ENCODE results near the gene FBN1. TPM values are rescaled to one million over a fixed set of nuclear protein-coding genes. Genes with fewer than 3 reads are reported as not detected.

The FBN1 gene
- total RNA-seq, 1 donor from 2014 or later, result 54.0 TPM

DNA sequence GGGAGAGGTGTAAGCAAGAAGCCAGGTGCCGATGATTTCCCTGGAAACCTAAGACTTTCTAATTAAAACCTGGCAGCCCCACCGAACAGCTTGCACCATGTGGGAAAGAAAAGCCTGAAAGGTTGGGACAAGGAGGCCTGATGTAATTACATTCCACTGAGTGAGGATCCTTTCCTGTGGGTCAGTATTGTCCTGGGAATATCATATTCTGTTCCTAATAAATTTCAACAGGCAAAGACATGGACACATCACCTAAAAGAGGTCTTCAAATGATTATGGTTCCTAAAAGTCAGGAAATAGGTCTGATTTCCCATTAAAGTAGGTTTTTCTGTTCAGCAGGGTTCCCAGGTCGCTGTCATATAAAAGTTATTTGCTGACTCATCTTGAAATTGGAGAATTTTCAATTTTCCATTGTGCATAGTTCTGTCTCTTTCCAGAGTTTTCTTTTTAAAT, 255.8 kb downstream of the FBN1 start:
- H3K4me1 Mint-ChIP-seq (ENCODE audit: unreplicated experiment), result peaks cover 5% of the 10 kb centered on the region
- H3K27ac Mint-ChIP-seq (ENCODE audit: unreplicated experiment), result no peak overlapping the region
- H3K9me3 Mint-ChIP-seq (ENCODE audit: unreplicated experiment), result no peaks in the 10 kb centered on the region
- no peaks in the 10 kb centered on the region for H3K36me3 Mint-ChIP-seq (ENCODE audit: low read depth, unreplicated experiment)
- H3K27me3 Mint-ChIP-seq (ENCODE audit: unreplicated experiment), result no peaks in the 10 kb centered on the region
- H3K4me3 Mint-ChIP-seq (ENCODE audit: unreplicated experiment), result no peak overlapping the region
- TF ChIP-seq, protein P1, sequence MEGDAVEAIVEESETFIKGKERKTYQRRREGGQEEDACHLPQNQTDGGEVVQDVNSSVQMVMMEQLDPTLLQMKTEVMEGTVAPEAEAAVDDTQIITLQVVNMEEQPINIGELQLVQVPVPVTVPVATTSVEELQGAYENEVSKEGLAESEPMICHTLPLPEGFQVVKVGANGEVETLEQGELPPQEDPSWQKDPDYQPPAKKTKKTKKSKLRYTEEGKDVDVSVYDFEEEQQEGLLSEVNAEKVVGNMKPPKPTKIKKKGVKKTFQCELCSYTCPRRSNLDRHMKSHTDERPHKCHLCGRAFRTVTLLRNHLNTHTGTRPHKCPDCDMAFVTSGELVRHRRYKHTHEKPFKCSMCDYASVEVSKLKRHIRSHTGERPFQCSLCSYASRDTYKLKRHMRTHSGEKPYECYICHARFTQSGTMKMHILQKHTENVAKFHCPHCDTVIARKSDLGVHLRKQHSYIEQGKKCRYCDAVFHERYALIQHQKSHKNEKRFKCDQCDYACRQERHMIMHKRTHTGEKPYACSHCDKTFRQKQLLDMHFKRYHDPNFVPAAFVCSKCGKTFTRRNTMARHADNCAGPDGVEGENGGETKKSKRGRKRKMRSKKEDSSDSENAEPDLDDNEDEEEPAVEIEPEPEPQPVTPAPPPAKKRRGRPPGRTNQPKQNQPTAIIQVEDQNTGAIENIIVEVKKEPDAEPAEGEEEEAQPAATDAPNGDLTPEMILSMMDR (IDR thresholded peaks at IDR 0.05; ENCODE audit: unreplicated experiment), result no peak
- DNase-seq (ENCODE audit: low spot score), result no peak

DNA sequence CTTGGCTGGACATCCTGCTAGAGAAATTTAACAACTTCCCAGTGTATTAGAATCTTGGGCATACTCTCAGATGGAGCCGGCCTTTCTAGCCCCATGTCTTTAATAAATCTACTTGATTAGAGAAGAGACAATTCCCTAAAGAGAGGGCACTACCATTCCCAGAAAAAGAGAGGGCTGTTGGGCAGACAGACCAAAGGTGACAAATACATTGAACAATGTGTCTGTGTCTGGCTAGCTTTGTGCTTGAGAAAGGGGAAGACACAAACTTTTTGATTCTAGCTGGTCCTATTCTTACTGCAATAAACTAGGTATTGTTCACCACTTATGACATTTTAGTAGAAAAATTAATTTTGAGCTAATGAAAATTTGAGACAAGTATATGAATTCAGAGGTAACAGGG, 256.6 kb downstream of the FBN1 start:
- H3K27me3 Mint-ChIP-seq (ENCODE audit: unreplicated experiment), result no peaks in the 10 kb centered on the region
- TF ChIP-seq, protein P1 (IDR thresholded peaks at IDR 0.05; ENCODE audit: unreplicated experiment), result no peak
- H3K4me1 Mint-ChIP-seq (ENCODE audit: unreplicated experiment), result peaks cover 5% of the 10 kb centered on the region
- H3K36me3 Mint-ChIP-seq (ENCODE audit: low read depth, unreplicated experiment), result no peaks in the 10 kb centered on the region
- DNase-seq (ENCODE audit: low spot score), result no peak
- H3K4me3 Mint-ChIP-seq (ENCODE audit: unreplicated experiment), result no peak overlapping the region
- H3K9me3 Mint-ChIP-seq (ENCODE audit: unreplicated experiment), result no peaks in the 10 kb centered on the region
- no peak overlapping the region for H3K27ac Mint-ChIP-seq (ENCODE audit: unreplicated experiment)

DNA sequence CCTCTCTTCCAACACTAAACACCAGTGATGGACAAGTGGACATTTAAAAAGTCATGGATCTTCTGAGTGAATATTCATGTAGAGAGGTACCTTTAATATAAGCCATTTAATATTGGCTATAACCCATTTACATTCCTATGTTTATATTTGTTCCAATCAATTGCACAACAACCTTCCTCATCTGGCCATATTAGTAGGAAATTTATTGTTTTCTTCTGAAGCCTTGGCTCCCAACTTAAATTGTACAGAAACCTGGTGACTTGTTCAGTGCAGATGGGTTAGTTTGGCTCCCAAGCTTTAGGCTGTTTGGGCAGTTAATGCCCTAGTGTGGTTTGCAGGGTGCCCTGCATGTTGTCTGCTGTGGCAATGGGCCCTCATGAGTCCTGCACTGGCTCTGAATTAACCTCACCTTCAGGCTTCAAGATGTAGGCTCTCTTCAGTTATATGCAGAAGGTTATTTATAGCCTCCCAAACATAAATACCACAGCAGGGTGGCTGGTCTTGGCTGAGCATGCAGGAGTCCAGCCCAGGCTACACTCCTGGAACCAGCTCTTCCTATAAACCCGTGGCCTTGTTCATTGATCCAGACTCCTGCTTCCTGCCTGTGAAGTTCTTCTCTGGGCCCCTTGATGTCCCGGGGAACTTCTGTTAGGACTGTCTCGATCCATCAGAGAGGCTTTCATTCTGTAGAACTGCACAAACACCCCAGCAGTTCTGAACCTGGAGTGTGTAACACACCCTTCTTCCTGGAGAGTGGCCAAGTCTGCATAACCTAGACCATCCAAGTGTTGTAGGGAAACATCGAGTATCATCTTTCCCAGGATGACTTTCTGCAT, 257.3 kb downstream of the FBN1 start:
- H3K4me1 Mint-ChIP-seq (ENCODE audit: unreplicated experiment), result peaks cover 5% of the 10 kb centered on the region
- DNase-seq (ENCODE audit: low spot score), result no peak
- H3K9me3 Mint-ChIP-seq (ENCODE audit: unreplicated experiment), result no peaks in the 10 kb centered on the region
- H3K27ac Mint-ChIP-seq (ENCODE audit: unreplicated experiment), result no peak overlapping the region
- no peak overlapping the region for H3K4me3 Mint-ChIP-seq (ENCODE audit: unreplicated experiment)
- no peaks in the 10 kb centered on the region for H3K27me3 Mint-ChIP-seq (ENCODE audit: unreplicated experiment)
- no peaks in the 10 kb centered on the region for H3K36me3 Mint-ChIP-seq (ENCODE audit: low read depth, unreplicated experiment)
- TF ChIP-seq, protein P1 (IDR thresholded peaks at IDR 0.05; ENCODE audit: unreplicated experiment), result no peak

DNA sequence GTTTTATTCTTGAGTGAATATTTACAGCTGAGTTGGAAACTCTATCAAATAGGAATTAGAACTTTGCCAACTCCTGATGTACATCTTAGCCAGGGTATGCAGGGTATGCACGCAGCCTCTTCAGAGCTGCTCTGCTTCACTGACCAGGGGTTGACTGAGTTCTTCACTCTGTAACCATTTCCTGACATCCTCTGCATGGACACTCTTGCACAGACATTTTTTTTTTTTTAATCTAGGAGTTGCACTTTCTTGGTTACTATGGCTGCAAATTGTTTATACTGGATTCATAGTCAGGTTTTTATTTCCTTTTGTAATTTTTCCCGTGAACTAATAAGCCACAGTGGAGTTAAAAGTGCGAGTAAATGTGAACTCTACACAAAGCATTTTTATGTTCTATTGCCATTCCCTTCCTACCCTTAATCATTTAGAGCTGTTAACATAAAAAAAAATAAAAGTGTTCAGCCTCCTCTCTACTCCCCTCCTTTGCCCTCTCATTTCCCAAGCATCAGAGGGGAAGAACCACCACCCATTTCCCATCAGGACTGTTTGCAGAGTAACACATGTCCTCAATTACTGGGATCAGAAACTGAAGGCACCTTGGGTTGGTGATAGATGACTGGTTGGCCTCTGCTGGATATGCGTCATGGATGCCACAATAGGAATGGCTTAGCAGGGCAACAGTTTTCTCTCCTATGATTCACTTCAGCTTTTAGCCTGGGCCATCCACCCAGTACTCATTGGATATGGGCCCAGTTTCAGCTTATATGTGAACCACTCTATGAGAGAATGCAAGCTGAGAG, 260.3 kb downstream of the FBN1 start:
- TF ChIP-seq, protein P1 (IDR thresholded peaks at IDR 0.05; ENCODE audit: unreplicated experiment), result no peak
- H3K4me1 Mint-ChIP-seq (ENCODE audit: unreplicated experiment), result peaks cover 4% of the 10 kb centered on the region

More for the DNA sequence above, 260.3 kb downstream of the FBN1 start:
- no peaks in the 10 kb centered on the region for H3K36me3 Mint-ChIP-seq (ENCODE audit: low read depth, unreplicated experiment)
- no peak overlapping the region for H3K27ac Mint-ChIP-seq (ENCODE audit: unreplicated experiment)
- H3K9me3 Mint-ChIP-seq (ENCODE audit: unreplicated experiment), result no peaks in the 10 kb centered on the region
- H3K4me3 Mint-ChIP-seq (ENCODE audit: unreplicated experiment), result no peak overlapping the region
- H3K27me3 Mint-ChIP-seq (ENCODE audit: unreplicated experiment), result no peaks in the 10 kb centered on the region
- DNase-seq (ENCODE audit: low spot score), result no peak
